Activated CD4-positive, alpha-beta T cell treated with anti-CD3 and anti-CD28 coated beads, Interleukin-10, Interleukin-2, amounts not matched to agents 100 ng/mL and 50 ng/mL, durations not matched to agents 16 hours and 8 hours (primary cell): ENCODE measurements around the gene LOXHD1.

Source experiments
- DNase-seq: peaks from one replicate; pipeline ENCODE4 v3.0.0-alpha.2; 2020

Gene LOXHD1

GRCh38 chr18:46657115-46657955 lies at the start of gene LOXHD1:
Gene LOXHD1, minus strand, starts transcription at chr18:46657220. Its CDS starts 187 bp downstream, at chr18:46657033.
- DNase-seq, result no peak

- no peak for DNase-seq
Observed at GRCh38 chr18:46705521-46705920, 48.5 kb upstream of the LOXHD1 start.

- no peak for DNase-seq
Observed at GRCh38 chr18:46704816-46705215, 47.8 kb upstream of the LOXHD1 start.

GRCh38 chr18:46704189-46704588 lies 47.2 kb upstream of the LOXHD1 start:
- DNase-seq, result no peak

GRCh38 chr18:46702471-46702870 lies 45.5 kb upstream of the LOXHD1 start:
- DNase-seq, result no peak

GRCh38 chr18:46700066-46700824 lies 43.2 kb upstream of the LOXHD1 start:
- no peak for DNase-seq

- DNase-seq, result no peak
Observed at GRCh38 chr18:46696702-46697101, 39.7 kb upstream of the LOXHD1 start.

- DNase-seq, result no peak
Observed at GRCh38 chr18:46696268-46696667, 39.2 kb upstream of the LOXHD1 start.

- DNase-seq, result no peak
Observed at GRCh38 chr18:46693996-46694395, 37.0 kb upstream of the LOXHD1 start.

- DNase-seq, result no peak
Observed at GRCh38 chr18:46688853-46689525, 32.0 kb upstream of the LOXHD1 start.

GRCh38 chr18:46686186-46686585 lies 29.2 kb upstream of the LOXHD1 start:
- DNase-seq, result no peak

- DNase-seq, result no peak
Observed at GRCh38 chr18:46683252-46683651, 26.2 kb upstream of the LOXHD1 start.

- no peak for DNase-seq
Observed at GRCh38 chr18:46680784-46681695, 24.0 kb upstream of the LOXHD1 start.

GRCh38 chr18:46679846-46680598 lies 23.0 kb upstream of the LOXHD1 start:
- DNase-seq, result no peak

GRCh38 chr18:46678785-46679399 lies 21.9 kb upstream of the LOXHD1 start:
- no peak for DNase-seq

GRCh38 chr18:46678041-46678440 lies 21.0 kb upstream of the LOXHD1 start:
- DNase-seq, result no peak

- no peak for DNase-seq
Observed at GRCh38 chr18:46677611-46678010, 20.6 kb upstream of the LOXHD1 start.

- no peak for DNase-seq
Observed at GRCh38 chr18:46676182-46676835, 19.3 kb upstream of the LOXHD1 start.

- DNase-seq, result no peak
Observed at GRCh38 chr18:46675112-46675511, 18.1 kb upstream of the LOXHD1 start.
